Thymus (tissue), 14 donors: ENCODE data around the gene POLR1C. TPM values are rescaled to one million over a fixed set of nuclear protein-coding genes. Genes with fewer than 3 reads are reported as not detected.
"Not testable (repeated sequence)": the region's sequence is repeated elsewhere in the genome, so short reads cannot be mapped to it uniquely, and the experiment has no call there.

ENCODE experiments used
- DNase-seq, 9 donors: peaks; one replicate each; pipeline ENCODE4 v3.0.0-alpha.2; 2013; ENCODE audit warnings: low spot score in 9 of 9, low read depth in 6 of 9, missing footprints in 1 of 9
- H3K27ac ChIP-seq, 2 donors: one replicate each; pipeline ENCODE4 v1.5.1; 2013; ENCODE audit warnings: control low read depth in 1 of 2, low read depth in 1 of 2, low read length in 1 of 2, mild to moderate bottlenecking in 1 of 2, moderate library complexity in 1 of 2
- H3K27me3 ChIP-seq, 2 donors: one replicate each; pipeline ENCODE4 v1.5.1; 2013; ENCODE audit warnings: low read length in 1 of 2; ENCODE audit not compliant: control insufficient read depth in 2 of 2, insufficient read depth in 1 of 2
- H3K36me3 ChIP-seq, 2 donors: one replicate each; pipeline ENCODE4 v1.5.1; 2013; ENCODE audit warnings: low read length in 1 of 2, mild to moderate bottlenecking in 1 of 2, moderate library complexity in 1 of 2; ENCODE audit not compliant: control insufficient read depth in 2 of 2, insufficient read depth in 2 of 2
- H3K4me1 ChIP-seq, 2 donors: one replicate each; pipeline ENCODE4 v1.5.1; 2013; ENCODE audit warnings: low read length in 2 of 2; ENCODE audit not compliant: control insufficient read depth in 2 of 2, insufficient read depth in 2 of 2
- H3K4me3 ChIP-seq, 2 donors: one replicate each; pipeline ENCODE4 v1.5.1; 2013; ENCODE audit warnings: low read length in 2 of 2, control low read depth in 1 of 2, mild to moderate bottlenecking in 1 of 2
- H3K9me3 ChIP-seq, 2 donors: one replicate each; pipeline ENCODE4 v1.5.1; 2013; ENCODE audit warnings: low read length in 1 of 2, mild to moderate bottlenecking in 1 of 2; ENCODE audit not compliant: control insufficient read depth in 2 of 2, insufficient read depth in 1 of 2
- WGBS: extraction: QIAGEN DNeasy Blood & Tissue Kit; methylation state at CpG from one replicate; pipeline ENCODE4 v1.1.7; 2013; 5-methylcytosine and 5-hydroxymethylcytosine counted together
- long read RNA-seq, 10 donors: transcript quantifications; one replicate each; lab custom pipeline, GENCODE V29; 2026
- polyA plus RNA-seq: library from polyadenylated mRNA; stranded (reverse); fragments of 200-250 nt; gene quantifications from one replicate; pipeline ENCODE4 v1.2.3, GENCODE V29; 2013
- total RNA-seq: library from RNA; stranded (reverse); fragments of 120-200 nt; gene quantifications from one replicate; pipeline ENCODE4 v1.2.4, GENCODE V29; 2013
- donor health status: healthy.

The POLR1C gene
- 23.9 TPM for total RNA-seq
- 28.5 TPM for polyA plus RNA-seq
- long read RNA-seq, donor 1, partial matches to known transcripts, result 0 of 1 reads
- long read RNA-seq, donor 1, other reads (novel, unspliced or antisense), result 0 of 1 reads
- long read RNA-seq, donor 2, result 0 reads
- long read RNA-seq, donor 3, transcript POLR1C-203 (9 exons, 1,355 nt), result major isoform, 9 of 9 reads
- long read RNA-seq, donor 3, partial matches to known transcripts, result 0 of 9 reads
- long read RNA-seq, donor 3, other reads (novel, unspliced or antisense), result 0 of 9 reads
- long read RNA-seq, donor 4, transcript POLR1C-203 (9 exons, 1,355 nt), result major isoform, 7 of 13 reads
- long read RNA-seq, donor 4, partial matches to known transcripts, result 5 of 13 reads
- long read RNA-seq, donor 4, other reads (novel, unspliced or antisense), result 0 of 13 reads
- long read RNA-seq, donor 5, transcript POLR1C-203 (9 exons, 1,355 nt), result major isoform, 11 of 20 reads
- long read RNA-seq, donor 5, partial matches to known transcripts, result 6 of 20 reads
- long read RNA-seq, donor 5, other reads (novel, unspliced or antisense), result 0 of 20 reads
- long read RNA-seq, donor 6, partial matches to known transcripts, result 0 of 8 reads
- long read RNA-seq, donor 6, other reads (novel, unspliced or antisense), result 0 of 8 reads
- long read RNA-seq, donor 7, transcript POLR1C-203 (9 exons, 1,355 nt), result major isoform, 5 of 9 reads
- long read RNA-seq, donor 7, partial matches to known transcripts, result 0 of 9 reads
- long read RNA-seq, donor 7, other reads (novel, unspliced or antisense), result 0 of 9 reads
- long read RNA-seq, donor 8, partial matches to known transcripts, result 5 of 24 reads
- long read RNA-seq, donor 8, other reads (novel, unspliced or antisense), result 16 of 24 reads
- long read RNA-seq, donor 9, partial matches to known transcripts, result 5 of 11 reads
- long read RNA-seq, donor 9, other reads (novel, unspliced or antisense), result 0 of 11 reads
- long read RNA-seq, donor 10, transcript POLR1C-203 (9 exons, 1,355 nt), result major isoform, 5 of 5 reads
- long read RNA-seq, donor 10, partial matches to known transcripts, result 0 of 5 reads
- long read RNA-seq, donor 10, other reads (novel, unspliced or antisense), result 0 of 5 reads

- H3K27me3 ChIP-seq, result no peaks in the 10 kb centered on the region
- peaks cover 50 to 66% of the 10 kb centered on the region in 2 donors for H3K36me3 ChIP-seq
- peaks cover 0 to 3% of the 10 kb centered on the region in 2 donors for H3K9me3 ChIP-seq
- peak within 1 kb of the TSS; percentile 70 to 86 for H3K27ac ChIP-seq
- peaks cover 15 to 16% of the 10 kb centered on the region in 2 donors for H3K4me1 ChIP-seq
- peak within 1 kb of the TSS; percentile 94 for H3K4me3 ChIP-seq
- under 1% methylated on average over 57 of the region's 57 CpGs for WGBS
- DNase-seq, result peak; percentile 92 to 99 (median 96)
Observed at GRCh38 chr6:43516697-43517504, at the start of gene POLR1C, which contains the start of gene YIPF3. Gene POLR1C (plus strand): TSS chr6:43517089. CDS start chr6:43517110, 21 bp downstream. Gene YIPF3 (minus strand): TSS chr6:43516926. CDS start chr6:43516807, 119 bp downstream.

DNA sequence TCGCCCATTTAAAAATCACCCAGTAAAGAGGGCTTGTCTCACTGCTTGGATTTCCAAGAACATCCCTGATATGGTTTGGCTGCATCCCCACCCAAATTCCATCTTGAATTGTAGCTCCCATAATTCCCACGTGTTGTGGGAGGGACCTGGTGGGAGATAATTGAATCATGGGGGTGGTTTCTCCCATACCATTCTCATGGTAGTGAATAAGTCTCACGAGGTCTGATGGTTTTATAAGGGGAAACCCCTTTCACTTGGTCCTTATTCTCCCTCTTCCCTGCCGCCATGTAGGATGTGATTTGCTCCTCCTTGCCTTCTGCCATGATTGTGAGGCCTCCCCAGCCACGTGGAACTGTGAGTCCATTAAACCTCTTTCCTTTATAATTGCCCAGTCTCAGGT, 49.6 kb upstream of the POLR1C start:
- H3K4me1 ChIP-seq, H3K27ac ChIP-seq, DNase-seq, H3K9me3 ChIP-seq, H3K4me3 ChIP-seq, H3K36me3 ChIP-seq: not testable (repeated sequence)
- peaks cover 0 to 43% of the 10 kb centered on the region in 2 donors for H3K27me3 ChIP-seq
- WGBS, result 78% methylated on average over 5 of the region's 5 CpGs

DNA sequence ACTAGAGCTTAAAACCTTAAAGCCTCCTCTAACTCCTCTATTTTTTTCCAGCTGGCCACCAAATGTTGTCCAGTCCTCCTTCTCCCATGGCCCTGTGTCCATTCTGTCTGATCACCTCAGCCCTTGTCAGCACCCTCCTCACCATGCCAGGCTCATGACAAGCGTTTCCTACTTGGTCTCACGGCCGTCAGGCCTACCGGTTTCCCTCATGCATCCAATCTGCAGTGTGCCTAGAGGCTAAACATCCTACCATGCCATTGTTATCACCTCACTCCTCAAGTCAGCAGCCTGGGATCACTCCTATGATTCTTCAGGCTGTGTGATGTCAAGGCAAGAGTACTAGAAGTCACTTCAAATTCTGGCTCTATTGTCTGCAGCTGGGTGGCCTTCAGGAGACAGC, 49.1 kb upstream of the POLR1C start:
- no peak for DNase-seq
- H3K4me1 ChIP-seq, result no peaks in the 10 kb centered on the region
- whole genome bisulfite sequencing, result 97% methylated on average over 4 of the region's 4 CpGs
- no peaks in the 10 kb centered on the region for H3K36me3 ChIP-seq
- peaks cover 0 to 40% of the 10 kb centered on the region in 2 donors for H3K27me3 ChIP-seq
- H3K27ac ChIP-seq, result no peak overlapping the region
- no peaks in the 10 kb centered on the region for H3K9me3 ChIP-seq
- H3K4me3 ChIP-seq, result no peak overlapping the region

DNA sequence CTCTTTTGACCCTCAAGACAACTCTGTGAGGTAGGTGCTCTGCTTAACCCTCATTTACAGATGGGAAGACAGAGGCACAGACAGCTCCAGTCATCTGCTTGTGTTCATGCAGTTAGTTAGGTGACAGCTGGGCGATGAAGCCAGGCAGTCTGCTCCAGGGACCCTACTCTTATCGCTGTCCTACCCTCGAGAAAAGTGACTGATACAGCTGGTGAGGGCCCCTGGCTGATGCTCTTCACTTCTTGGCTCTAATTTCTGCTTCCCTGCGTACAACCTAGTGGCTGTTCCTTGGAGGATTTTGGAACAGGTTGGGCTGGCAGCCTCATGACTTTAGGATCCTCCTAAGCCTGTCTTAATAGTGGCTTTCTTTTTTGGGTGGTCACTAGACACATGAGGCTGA, 48.6 kb upstream of the POLR1C start:
- Histone ChIP-seq H3K36me3 (no peaks in the 10 kb centered on the region), H3K4me3 (no peak overlapping the region), H3K27ac (no peak overlapping the region), H3K27me3 (peaks cover 0 to 36% of the 10 kb centered on the region in 2 donors), H3K4me1 (no peaks in the 10 kb centered on the region), H3K9me3 (no peaks in the 10 kb centered on the region)
- 94% methylated on average over 4 of the region's 4 CpGs for WGBS
- DNase-seq, result no peak

- Histone ChIP-seq H3K27me3 (peaks cover 0 to 32% of the 10 kb centered on the region in 2 donors), H3K9me3 (no peaks in the 10 kb centered on the region), H3K27ac (no peak overlapping the region), H3K4me1 (no peaks in the 10 kb centered on the region), H3K4me3 (no peak overlapping the region), H3K36me3 (no peaks in the 10 kb centered on the region)
- DNase-seq, result no peak
- WGBS, result 88% methylated on average over 13 of the region's 13 CpGs
Observed at GRCh38 chr6:43468748-43469681, 47.9 kb upstream of the POLR1C start.

DNA sequence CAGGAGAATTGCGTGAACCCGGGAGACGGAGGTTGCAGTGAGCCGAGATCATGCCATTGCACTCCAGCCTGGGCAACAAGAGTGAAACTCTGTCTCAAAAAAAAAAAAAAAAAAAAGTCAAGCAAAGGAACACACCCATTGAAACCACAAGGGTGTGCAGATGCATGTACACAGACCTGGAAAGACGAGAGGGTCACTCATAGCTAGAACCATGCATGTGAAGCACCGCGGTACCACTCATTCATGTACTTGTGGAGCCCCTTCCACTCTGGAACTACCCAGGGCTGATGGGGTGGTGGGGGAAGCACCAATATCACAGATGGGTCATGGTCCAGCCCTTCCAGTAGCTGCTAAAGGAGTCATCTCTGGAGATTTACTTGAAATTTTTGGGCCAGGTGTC, 46.9 kb upstream of the POLR1C start:
- no peaks in the 10 kb centered on the region for H3K4me1 ChIP-seq
- H3K9me3 ChIP-seq, result no peaks in the 10 kb centered on the region
- no peak overlapping the region for H3K4me3 ChIP-seq
- H3K36me3 ChIP-seq, result no peaks in the 10 kb centered on the region
- no peak overlapping the region for H3K27ac ChIP-seq
- DNase-seq, result no peak
- peaks cover 0 to 30% of the 10 kb centered on the region in 2 donors for H3K27me3 ChIP-seq
- WGBS, result 96% methylated on average over 7 of the region's 7 CpGs

DNA sequence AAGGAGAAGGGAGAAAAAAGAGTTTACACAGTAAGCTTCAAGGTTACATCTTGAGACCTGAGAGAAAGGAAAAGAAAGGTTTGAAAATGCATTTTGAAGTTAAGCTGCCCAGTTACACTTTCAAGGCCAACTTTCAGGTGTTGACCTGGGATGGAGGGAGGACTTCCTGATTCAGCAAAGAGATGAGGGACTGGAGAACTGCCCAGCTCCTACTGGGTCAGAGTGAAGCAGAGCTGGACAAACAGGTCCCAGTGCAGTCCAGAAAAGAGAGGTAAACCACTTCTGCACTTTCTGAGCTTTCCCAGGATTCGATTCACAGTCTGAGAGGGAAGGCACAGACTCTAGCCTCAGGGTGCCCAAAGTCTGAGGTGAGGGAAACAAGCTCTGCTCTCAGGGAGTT, 45.5 kb upstream of the POLR1C start:
- H3K4me1 ChIP-seq, result no peaks in the 10 kb centered on the region
- H3K27me3 ChIP-seq, result peaks cover 0 to 27% of the 10 kb centered on the region in 2 donors
- 79% methylated on average over 1 of the region's 1 CpG for WGBS
- no peaks in the 10 kb centered on the region for H3K9me3 ChIP-seq
- no peak overlapping the region for H3K4me3 ChIP-seq
- no peak overlapping the region for H3K27ac ChIP-seq
- no peaks in the 10 kb centered on the region for H3K36me3 ChIP-seq
- no peak for DNase-seq

DNA sequence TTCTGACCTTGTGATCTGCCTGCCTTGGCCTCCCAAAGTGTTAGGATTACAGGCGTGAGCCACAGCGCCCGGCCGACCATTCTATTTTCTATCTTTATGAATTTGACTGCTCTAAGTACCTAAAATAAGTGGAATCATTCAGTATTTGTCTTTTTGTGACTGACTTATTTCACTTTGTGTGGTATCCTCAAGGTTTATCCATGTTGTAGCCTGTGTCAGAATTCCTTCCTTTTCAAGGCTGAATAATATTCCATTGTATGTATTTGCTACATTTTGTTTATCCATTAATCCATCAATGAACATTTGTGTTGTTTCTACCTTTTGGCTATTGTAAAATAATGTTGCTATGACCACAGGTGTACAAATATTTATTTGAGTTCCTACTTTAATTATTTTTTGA, 44.4 kb upstream of the POLR1C start:
- no peaks in the 10 kb centered on the region for H3K9me3 ChIP-seq
- H3K4me3 ChIP-seq, result no peak overlapping the region
- 99% methylated on average over 4 of the region's 4 CpGs for WGBS
- H3K27ac ChIP-seq, result no peak overlapping the region
- H3K4me1 ChIP-seq, result peaks cover 0 to 6% of the 10 kb centered on the region in 2 donors
- no peaks in the 10 kb centered on the region for H3K36me3 ChIP-seq
- peaks cover 0 to 22% of the 10 kb centered on the region in 2 donors for H3K27me3 ChIP-seq
- no peak for DNase-seq
